HepG2 (cell line): ENCODE measurements around the gene TBKBP1. TPM values are rescaled to one million over a fixed set of nuclear protein-coding genes. Genes with fewer than 3 reads are reported as not detected.
A peak's percentile ranks its signal among the peaks of the same experiment; 100 is the strongest.

Experiments used
- ATAC-seq: fragments of 200-7000 bp; cut with Tn5 transposase; 3 replicates; pipeline ENCODE4 v1.9.1; 2020; ENCODE audit warnings: mild to moderate bottlenecking, moderate library complexity
- BruUV-seq: library from RNA; stranded (reverse); fragments of 400-500 nt; replicated peaks from 2 replicates; lab custom pipeline; 2021; lab: Mats Ljungman, UMichigan
- CTCF ChIA-PET: fragments of 300-600 bp; formaldehyde crosslinking; extraction: SDS; loops from one replicate; lab custom pipeline; 2021; ENCODE audit warnings: low total read pairs, inconsistent platforms, low intra/inter-chr PET ratio; lab: Yijun Ruan, JAX
- POLR2A ChIA-PET: fragments of 350-600 bp; sonication (Branson Sonifier 250); formaldehyde crosslinking; loops from one replicate; lab custom pipeline; 2020; ENCODE audit warnings: antibody characterized with exemption, inconsistent platforms; lab: Yijun Ruan, JAX
- DNase-seq: peaks from one replicate; pipeline ENCODE4 v3.0.0-alpha.2; 2015; ENCODE audit warnings: low spot score
- FAIRE-seq: peaks from 3 replicates; lab custom pipeline; 2011; peaks lifted over from hg19 to GRCh38; lab: Jason Lieb, UNC
- H2AFZ ChIP-seq: one replicate; pipeline ENCODE4 v1.6.1; 2011; ENCODE audit warnings: low read length, inconsistent platforms
- H3K27ac ChIP-seq: fragments of 300-600 bp; 3 replicates; pipeline ENCODE4 v1.8.0; 2011; ENCODE audit warnings: mixed run types, mild to moderate bottlenecking, mixed read lengths, low read length, inconsistent platforms; ENCODE audit not compliant: insufficient read depth; ENCODE audit errors: extremely low read length
- H3K27me3 ChIP-seq, 2 experiments: fragments of 200-600 bp in 1 of 2; 2 replicates in 1 of 2; 3 replicates in 1 of 2; pipeline versions ENCODE4 v1.6.0 to v1.8.0; 2011; ENCODE audit warnings: low read length in 2 of 2, mild to moderate bottlenecking in 2 of 2, moderate library complexity in 2 of 2, inconsistent platforms in 1 of 2; ENCODE audit not compliant: insufficient read depth in 2 of 2, control insufficient read depth in 1 of 2
- H3K36me3 ChIP-seq, 2 experiments: fragments of 200-600 bp in 1 of 2; replicated peaks in 1 of 2; 2 replicates in 1 of 2; 3 replicates in 1 of 2; pipeline versions ENCODE4 v1.5.1 to v1.8.0; 2011; ENCODE audit warnings: low read length in 2 of 2, inconsistent platforms in 1 of 2; ENCODE audit not compliant: insufficient read depth in 2 of 2, control insufficient read depth in 1 of 2
- H3K4me1 ChIP-seq: 2 replicates; pipeline ENCODE4 v1.5.1; 2012; ENCODE audit warnings: low read length, inconsistent platforms; ENCODE audit not compliant: insufficient read depth
- H3K4me2 ChIP-seq: 2 replicates; pipeline ENCODE4 v1.6.0; 2011; ENCODE audit warnings: low read depth, low read length, inconsistent platforms
- H3K4me3 ChIP-seq, 3 experiments: fragments of 200-600 bp in 1 of 3; sonication (generic), shearing (Covaris generic) in 1 of 3; replicated peaks in 1 of 3; 2 replicates each; pipeline ENCODE4 v1.5.1; 2011 to 2016; ENCODE audit warnings: low read length in 3 of 3, inconsistent platforms in 2 of 3, low read depth in 2 of 3, mild to moderate bottlenecking in 2 of 3, control low read depth in 1 of 3, mixed read lengths in 1 of 3; ENCODE audit not compliant: insufficient read depth in 1 of 3
- H3K79me2 ChIP-seq: one replicate; pipeline ENCODE4 v1.6.1; 2011; ENCODE audit warnings: low read length, inconsistent platforms; ENCODE audit not compliant: insufficient read depth
- H3K9ac ChIP-seq: 2 replicates; pipeline ENCODE4 v1.6.0; 2011; ENCODE audit warnings: mild to moderate bottlenecking, low read depth, low read length, inconsistent platforms; ENCODE audit not compliant: insufficient read depth
- H3K9me3 ChIP-seq: 2 replicates; pipeline ENCODE4 v1.5.1; 2012; ENCODE audit warnings: mild to moderate bottlenecking, low read length
- H4K20me1 ChIP-seq: 2 replicates; pipeline ENCODE4 v1.6.0; 2011; ENCODE audit warnings: inconsistent platforms, mild to moderate bottlenecking, low read length, moderate library complexity; ENCODE audit not compliant: insufficient read depth
- EZH2 ChIP-seq: conservative IDR thresholded peaks from 2 replicates; pipeline ENCODE4 v1.6.1; 2012; ENCODE audit warnings: mild to moderate bottlenecking, low read depth, low read length, moderate library complexity
- HNRNPH1 ChIP-seq: fragments of 200-400 bp; formaldehyde crosslinking; optimal IDR thresholded peaks from 2 replicates; pipeline ENCODE3; 2017; ENCODE audit warnings: mild to moderate bottlenecking, low read depth, low read length
- KLF11 ChIP-seq: IDR thresholded peaks from 2 replicates; pipeline ENCODE4 v1.6.1; 2016; ENCODE audit warnings: missing compliant biosample characterization
- MAFK ChIP-seq, 2 experiments: IDR thresholded peaks in 1 of 2; conservative IDR thresholded peaks in 1 of 2; 2 replicates each; pipeline ENCODE4 v1.6.1; 2011; ENCODE audit warnings: improper control_type of control experiment in 2 of 2, low read length in 2 of 2
- MXD4 ChIP-seq: IDR thresholded peaks from 2 replicates; pipeline ENCODE4 v1.6.1; 2016; ENCODE audit warnings: mild to moderate bottlenecking, missing biosample characterization, missing genetic modification reagents
- NCOA5 ChIP-seq: sonication (generic); formaldehyde crosslinking; IDR thresholded peaks from 2 replicates; pipeline ENCODE4 v1.4.0; 2020; ENCODE audit warnings: missing genetic modification reagents
- SRSF1 ChIP-seq: fragments of 200-400 bp; formaldehyde crosslinking; optimal IDR thresholded peaks from 2 replicates; pipeline ENCODE3; 2017; ENCODE audit warnings: mild to moderate bottlenecking, low read depth, low read length, moderate library complexity
- ZNF280D ChIP-seq: sonication (generic); formaldehyde crosslinking; IDR thresholded peaks from 2 replicates; pipeline ENCODE4 v1.5.1; 2020; ENCODE audit warnings: mild to moderate bottlenecking, missing genetic modification reagents
- ZNF335 ChIP-seq: sonication (generic); formaldehyde crosslinking; IDR thresholded peaks from 2 replicates; pipeline ENCODE4 v1.4.0; 2020; ENCODE audit warnings: missing genetic modification reagents
- ZNF670 ChIP-seq: sonication (generic); formaldehyde crosslinking; IDR thresholded peaks from 2 replicates; pipeline ENCODE4 v1.8.0; 2022; ENCODE audit warnings: mild to moderate bottlenecking, missing genetic modification reagents, borderline replicate concordance
- WGBS: methylation state at CpG from one replicate; pipeline ENCODE4 v1.1.6; 2017; ENCODE audit warnings: low lambda C conversion rate; 5-methylcytosine and 5-hydroxymethylcytosine counted together
- in situ Hi-C: cut with HindIII; loops from 2 replicates; pipeline ENCODE4 v1.10.0; 2017; ENCODE audit warnings: low pct_unique_long_range_greater_than_20kb; ENCODE audit not compliant: extremely low pct_ligation_motif_present
- intact Hi-C: fragments of 100-400 bp; cut with micrococcal nuclease; formaldehyde crosslinking; loops from one replicate; pipeline ENCODE4 v1.10.0; 2022; ENCODE audit not compliant: unreplicated experiment
- polyA plus RNA-seq, 8 experiments: library from polyadenylated mRNA; depleted of rRNA in 3 of 8; stranded (reverse) in 7 of 8; unstranded in 1 of 8; fragments of >200 nt; fragmentation: Illumina TruSeq in 4 of 8; extraction: Trizol in 4 of 8; gene quantifications; 2 replicates each; pipeline versions ENCODE4 v1.2.1 to v1.2.3, GENCODE V29; 2011 to 2016; ENCODE audit warnings: low read depth in 4 of 8, missing spikeins in 1 of 8, mixed read lengths in 1 of 8; ENCODE audit not compliant: insufficient read depth in 1 of 8
- total RNA-seq, 5 experiments: library from RNA; depleted of rRNA; stranded (reverse); fragments of >200 nt; fragmentation: Illumina TruSeq; extraction: Trizol; gene quantifications; 2 replicates each; pipeline ENCODE4 v1.2.3, GENCODE V29; 2016; ENCODE audit warnings: low read depth in 1 of 5
- TF ChIP-seq, protein P1 (sequence below), 2 experiments: fragments of 450-650 bp in 1 of 2; sonication (generic) in 1 of 2; formaldehyde crosslinking in 1 of 2; IDR thresholded peaks; 2 replicates each; pipeline versions ENCODE4 v1.6.1 to v1.8.0; 2016 to 2022; ENCODE audit warnings: antibody characterized with exemption in 1 of 2, mild to moderate bottlenecking in 1 of 2, missing genetic modification reagents in 1 of 2

TBKBP1 gene
- total and polyA plus RNA-seq, 2 of the 13 experiments (the other 11 are each of a cell fraction or from before 2014, with no cell fraction given), result 2.6 to 7.0 TPM

- BruUV-seq, result no TSS peak
- in situ Hi-C loops (no loop called here), intact Hi-C loops (no loop called here)
- Histone ChIP-seq H4K20me1 (no peaks in the 10 kb centered on the region), H3K4me3 (peak overlapping the region in 1 of 3 experiments; percentile 70; a peak in 1 of 6 replicates), H3K27ac (no peak overlapping the region), H3K4me2 (peak overlapping the region; percentile 71), H3K27me3 (peaks cover 36 to 92% of the 10 kb centered on the region in 2 experiments), H3K4me1 (peaks cover 13% of the 10 kb centered on the region), H3K9ac (no peak overlapping the region), H3K9me3 (no peaks in the 10 kb centered on the region), H3K36me3 (no peaks in the 10 kb centered on the region), H3K79me2 (no peaks in the 10 kb centered on the region), H2AFZ (no peak overlapping the region)
- ChIA-PET POLR2A (interaction anchor here (1.0 kb wide), 2 partner anchors 9 to 99 kb away, joined by 3 to 4 read pairs; partner anchors contain the start of genes LRRC46 and MRPL10), CTCF (interaction anchor here (1.1 kb wide), 1 partner anchor 11 kb away, joined by 5 read pairs; no protein-coding TSS in a partner anchor)
- 35% methylated on average over 11 of the region's 12 CpGs for WGBS
- DNase-seq, result no peak
- ATAC-seq, result no peak
- FAIRE-seq, result no peak
- TF ChIP-seq, protein P1, sequence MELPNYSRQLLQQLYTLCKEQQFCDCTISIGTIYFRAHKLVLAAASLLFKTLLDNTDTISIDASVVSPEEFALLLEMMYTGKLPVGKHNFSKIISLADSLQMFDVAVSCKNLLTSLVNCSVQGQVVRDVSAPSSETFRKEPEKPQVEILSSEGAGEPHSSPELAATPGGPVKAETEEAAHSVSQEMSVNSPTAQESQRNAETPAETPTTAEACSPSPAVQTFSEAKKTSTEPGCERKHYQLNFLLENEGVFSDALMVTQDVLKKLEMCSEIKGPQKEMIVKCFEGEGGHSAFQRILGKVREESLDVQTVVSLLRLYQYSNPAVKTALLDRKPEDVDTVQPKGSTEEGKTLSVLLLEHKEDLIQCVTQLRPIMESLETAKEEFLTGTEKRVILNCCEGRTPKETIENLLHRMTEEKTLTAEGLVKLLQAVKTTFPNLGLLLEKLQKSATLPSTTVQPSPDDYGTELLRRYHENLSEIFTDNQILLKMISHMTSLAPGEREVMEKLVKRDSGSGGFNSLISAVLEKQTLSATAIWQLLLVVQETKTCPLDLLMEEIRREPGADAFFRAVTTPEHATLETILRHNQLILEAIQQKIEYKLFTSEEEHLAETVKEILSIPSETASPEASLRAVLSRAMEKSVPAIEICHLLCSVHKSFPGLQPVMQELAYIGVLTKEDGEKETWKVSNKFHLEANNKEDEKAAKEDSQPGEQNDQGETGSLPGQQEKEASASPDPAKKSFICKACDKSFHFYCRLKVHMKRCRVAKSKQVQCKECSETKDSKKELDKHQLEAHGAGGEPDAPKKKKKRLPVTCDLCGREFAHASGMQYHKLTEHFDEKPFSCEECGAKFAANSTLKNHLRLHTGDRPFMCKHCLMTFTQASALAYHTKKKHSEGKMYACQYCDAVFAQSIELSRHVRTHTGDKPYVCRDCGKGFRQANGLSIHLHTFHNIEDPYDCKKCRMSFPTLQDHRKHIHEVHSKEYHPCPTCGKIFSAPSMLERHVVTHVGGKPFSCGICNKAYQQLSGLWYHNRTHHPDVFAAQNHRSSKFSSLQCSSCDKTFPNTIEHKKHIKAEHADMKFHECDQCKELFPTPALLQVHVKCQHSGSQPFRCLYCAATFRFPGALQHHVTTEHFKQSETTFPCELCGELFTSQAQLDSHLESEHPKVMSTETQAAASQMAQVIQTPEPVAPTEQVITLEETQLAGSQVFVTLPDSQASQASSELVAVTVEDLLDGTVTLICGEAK (IDR thresholded peaks at IDR 0.05), result no peak
- TF ChIP-seq, protein P1 (CRISPR knock-in tag; IDR thresholded peaks at IDR 0.05), result 0 out of 2 replicates have a peak, but pooled peaks have one; percentile 37
- TF ChIP-seq SRSF1, result no peak
- no peak for TF ChIP-seq ZNF335 (CRISPR knock-in tag)
- TF ChIP-seq EZH2, result 0 out of 2 replicates have a peak, but pooled peaks have one; percentile 55
- no peak for TF ChIP-seq ZNF280D (CRISPR knock-in tag)
- TF ChIP-seq HNRNPH1, result no peak
- no peak for TF ChIP-seq NCOA5 (CRISPR knock-in tag)
- 0 out of 4 replicates have a peak, but pooled peaks have one; percentile 12 to 19 for TF ChIP-seq MAFK (conservative IDR thresholded peaks at IDR 0.05 in 1 of 2, IDR thresholded peaks at IDR 0.05 in 1 of 2; ENCODE audit: low read length in 2 of 2)
- no peak for TF ChIP-seq MXD4 (CRISPR knock-in tag)
- no peak for TF ChIP-seq KLF11
- no peak for TF ChIP-seq ZNF670
Observed at GRCh38 chr17:47732399-47733046, 38.6 kb downstream of the TBKBP1 start.
